Activated T-cell treated with anti-CD3 and anti-CD28 coated beads for 1 hour (primary cell): ENCODE measurements around the gene TBL3.
A peak's percentile ranks its signal among the peaks of the same experiment; 100 is the strongest.

ENCODE experiments used
- DNase-seq: peaks from one replicate; pipeline ENCODE4 v3.0.0-alpha.2; 2020; ENCODE audit warnings: low read depth

TBL3 gene

DNA sequence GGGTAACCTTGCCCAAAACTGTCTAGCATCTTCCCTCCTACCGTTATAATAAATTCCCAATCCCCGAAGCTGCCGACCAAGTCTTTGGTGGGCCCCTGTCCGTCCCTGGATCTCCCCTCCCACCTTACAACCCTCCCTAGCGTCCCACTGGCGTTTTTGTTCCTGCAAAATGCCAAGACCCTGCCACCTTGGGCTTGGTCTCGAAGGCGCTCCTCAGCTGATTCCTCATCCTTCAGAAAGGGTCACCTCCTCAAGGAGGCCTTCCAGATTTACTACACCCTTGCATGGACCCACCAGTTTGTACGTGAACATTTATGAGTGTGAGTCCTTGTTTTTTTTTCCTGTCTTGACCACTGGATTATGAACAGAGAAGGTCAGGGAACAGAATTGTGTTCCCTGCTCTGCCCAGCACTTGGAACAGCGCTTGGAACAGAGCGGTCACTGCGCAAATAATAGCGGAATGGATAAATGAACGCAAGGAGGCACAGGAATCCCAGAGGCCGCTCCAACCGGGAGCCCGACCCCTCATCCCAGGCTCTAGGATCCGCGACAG is 11.2 kb downstream of the TBL3 start:
- DNase-seq = no peak

DNA sequence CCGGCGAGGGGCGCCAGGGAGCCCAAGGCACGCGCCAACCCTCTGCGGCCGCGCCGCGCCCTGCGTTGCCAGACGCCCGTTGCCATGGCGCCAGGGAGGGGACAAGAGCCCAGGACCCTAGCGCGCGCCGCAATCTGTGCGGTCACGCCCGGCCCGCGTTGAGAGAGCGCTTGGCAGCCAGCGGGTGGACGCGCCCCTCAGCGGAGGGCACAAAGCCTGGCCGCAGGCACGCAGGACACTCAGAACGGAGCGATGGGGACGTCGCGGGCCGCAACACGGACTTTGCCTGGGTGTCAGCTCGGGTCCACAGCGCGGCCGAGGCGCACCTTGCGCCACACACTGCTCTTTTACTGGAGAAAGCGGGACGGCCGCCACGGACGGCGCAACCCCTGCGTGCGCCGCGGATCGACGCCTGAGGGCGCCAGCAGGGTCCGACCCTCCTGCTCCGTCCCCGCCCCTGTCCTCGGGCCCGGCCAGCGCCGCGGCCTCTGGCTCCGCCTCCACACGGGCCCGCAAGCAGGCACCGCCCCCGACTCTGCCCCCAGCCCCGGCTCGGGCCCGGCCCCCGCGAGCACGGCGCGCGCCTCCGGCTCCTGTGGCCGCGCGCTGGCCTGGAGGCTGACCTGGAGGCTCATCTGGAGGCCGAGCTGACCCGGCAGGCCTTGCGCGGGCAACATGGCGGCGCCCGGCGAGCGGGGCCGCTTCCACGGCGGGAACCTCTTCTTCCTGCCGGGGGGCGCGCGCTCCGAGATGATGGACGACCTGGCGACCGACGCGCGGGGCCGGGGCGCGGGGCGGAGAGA is 11.9 kb downstream of the TBL3 start, which contains the start of gene GFER:
TSS of gene GFER (plus strand) at position 650 of the 803 bp plus-strand sequence. CDS start at position 676, 26 bp downstream.
- DNase-seq = peak; percentile 40

- DNase-seq = no peak
Measured at GRCh38 chr16:1984347-1985225, 12.7 kb downstream of the TBL3 start.

GRCh38 chr16:1985466-1986150 is 13.8 kb downstream of the TBL3 start:
- DNase-seq = no peak

DNA sequence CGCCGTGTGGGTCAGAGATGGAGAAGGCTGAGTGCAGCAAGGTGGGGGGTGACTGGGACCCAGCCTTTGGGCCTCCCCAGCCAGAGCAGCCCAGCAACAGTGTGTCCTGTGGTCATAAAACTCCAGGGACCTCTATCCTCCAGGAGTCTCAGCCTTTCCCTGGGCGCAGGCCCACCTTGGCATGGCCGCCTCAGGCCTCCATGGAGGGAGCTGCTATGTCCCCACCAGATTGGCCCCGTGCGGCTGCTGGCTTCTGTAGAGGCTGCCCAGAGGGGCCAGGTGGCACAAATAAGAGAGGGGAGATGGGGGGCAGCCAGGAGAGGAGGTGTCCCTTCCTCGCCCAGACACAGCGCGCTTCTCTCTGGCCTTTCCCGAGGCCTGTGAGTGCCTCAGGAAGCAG is 15.3 kb downstream of the TBL3 start:
- DNase-seq = no peak

DNA sequence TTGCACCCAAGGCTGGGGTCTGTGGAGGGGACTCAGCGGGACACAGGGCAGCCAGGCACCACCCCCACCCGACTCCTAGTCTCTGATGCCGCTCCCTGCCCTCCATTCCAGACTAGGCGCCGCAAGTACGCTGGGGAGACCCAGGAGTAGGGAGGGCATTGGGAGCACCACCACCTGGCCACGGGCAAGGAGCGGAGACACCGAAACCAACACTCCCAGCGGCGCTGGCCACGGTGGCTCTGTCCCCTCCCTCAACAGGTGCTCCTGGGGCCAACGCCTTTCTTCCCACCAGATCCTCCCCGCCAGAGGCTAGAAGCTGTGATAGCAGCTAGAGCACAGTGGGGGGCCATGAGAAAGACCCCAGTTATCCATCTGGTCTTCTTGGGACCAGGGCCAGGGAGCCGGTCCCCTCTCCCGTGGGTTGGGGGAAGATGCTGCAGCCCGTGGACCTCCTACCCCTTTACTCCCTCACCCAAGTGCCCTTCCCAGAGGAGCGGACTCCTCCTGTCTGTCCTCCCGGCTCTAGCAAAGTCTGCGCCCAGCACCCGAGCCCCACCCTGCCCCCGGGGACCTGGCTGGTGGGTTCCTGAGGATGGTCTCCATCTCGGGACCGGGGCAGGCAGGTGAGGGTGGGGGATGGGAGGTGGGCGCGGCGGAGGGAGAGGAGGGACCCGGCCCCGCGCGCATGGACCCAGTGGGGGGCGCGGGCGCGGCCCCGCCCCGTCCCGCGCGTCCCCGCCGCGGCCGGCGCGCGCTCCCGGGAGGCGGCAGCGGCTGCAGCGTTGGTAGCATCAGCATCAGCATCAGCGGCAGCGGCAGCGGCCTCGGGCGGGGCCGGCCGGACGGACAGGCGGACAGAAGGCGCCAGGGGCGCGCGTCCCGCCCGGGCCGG is 17.6 kb downstream of the TBL3 start, which contains the start of gene SYNGR3:
TSS of gene SYNGR3 (plus strand) at position 762 of the 892 bp plus-strand sequence. CDS start 133 bp downstream, outside the sequence.
- DNase-seq = no peak

DNA sequence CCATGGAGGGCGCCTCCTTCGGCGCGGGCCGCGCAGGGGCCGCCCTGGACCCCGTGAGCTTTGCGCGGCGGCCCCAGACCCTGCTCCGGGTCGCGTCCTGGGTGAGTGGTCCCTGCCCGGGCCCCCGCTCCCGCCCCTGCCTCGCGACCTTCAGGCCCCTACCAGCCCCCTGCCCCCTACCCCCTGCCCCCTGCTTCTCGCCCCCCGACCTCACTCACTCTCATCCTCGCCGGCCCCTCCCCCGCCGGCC is 18.2 kb downstream of the TBL3 start:
- no peak for DNase-seq

DNA sequence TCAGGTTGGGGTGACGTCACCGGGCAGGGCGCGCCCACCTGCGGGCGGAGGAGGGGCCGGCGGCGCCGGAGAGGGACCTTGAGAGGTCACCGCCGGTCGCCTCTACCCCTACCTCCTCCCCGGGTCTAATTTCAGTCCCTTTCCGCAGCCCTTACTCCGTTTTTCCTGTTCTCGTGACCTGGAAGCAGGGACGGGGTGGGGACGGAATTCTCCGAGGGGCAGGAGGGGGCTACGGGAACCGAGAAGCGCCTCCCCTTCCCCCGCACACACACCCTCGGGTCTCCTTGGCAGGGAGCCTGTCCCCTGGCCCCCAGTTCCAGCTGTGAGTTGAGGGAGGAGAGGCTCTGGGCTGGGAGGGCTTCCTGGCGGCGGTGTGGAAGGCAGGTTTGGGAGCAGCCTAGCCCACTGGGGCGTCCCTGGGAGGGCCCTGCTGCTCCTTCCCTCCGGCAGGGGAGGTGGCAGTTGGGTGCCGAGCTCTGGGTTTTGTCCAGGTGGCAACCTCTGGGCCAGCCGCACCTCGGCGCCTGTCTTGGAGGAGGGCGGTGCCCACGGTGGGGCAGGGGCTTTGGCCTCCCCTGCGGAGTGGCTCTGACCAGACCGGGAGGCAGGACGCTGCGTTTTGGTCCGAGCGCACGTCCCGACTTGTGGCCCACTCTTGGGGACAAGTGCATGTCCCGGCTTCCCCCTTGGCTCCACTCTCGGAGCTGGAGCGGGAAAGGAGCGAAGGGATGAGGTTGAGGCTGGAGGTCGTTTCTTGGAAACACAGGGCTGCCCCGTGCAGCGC is 18.7 kb downstream of the TBL3 start:
- no peak for DNase-seq

DNA sequence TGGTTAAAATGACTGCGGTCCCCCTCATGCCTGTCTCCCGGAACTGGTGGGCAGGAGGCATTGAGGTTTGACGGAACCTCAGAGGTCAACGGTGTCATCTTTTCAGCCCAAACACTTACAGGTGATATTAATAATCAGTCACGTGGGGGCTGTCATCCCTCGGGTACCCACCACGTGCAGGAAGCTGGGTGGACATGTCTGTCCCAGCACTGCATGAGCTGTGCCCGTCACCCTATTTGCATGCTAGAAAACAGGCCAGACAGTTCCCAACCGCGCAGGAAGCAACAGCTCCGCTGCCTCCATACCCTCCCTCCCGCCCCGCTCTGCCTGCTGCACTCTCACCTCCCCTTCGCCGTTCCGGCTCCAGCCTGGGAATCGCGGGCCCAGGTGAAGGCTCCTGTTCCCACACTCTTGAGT is 19.3 kb downstream of the TBL3 start:
- peak; percentile 35 for DNase-seq

- DNase-seq = no peak
Measured at GRCh38 chr16:1991588-1991947, 19.7 kb downstream of the TBL3 start.

DNA sequence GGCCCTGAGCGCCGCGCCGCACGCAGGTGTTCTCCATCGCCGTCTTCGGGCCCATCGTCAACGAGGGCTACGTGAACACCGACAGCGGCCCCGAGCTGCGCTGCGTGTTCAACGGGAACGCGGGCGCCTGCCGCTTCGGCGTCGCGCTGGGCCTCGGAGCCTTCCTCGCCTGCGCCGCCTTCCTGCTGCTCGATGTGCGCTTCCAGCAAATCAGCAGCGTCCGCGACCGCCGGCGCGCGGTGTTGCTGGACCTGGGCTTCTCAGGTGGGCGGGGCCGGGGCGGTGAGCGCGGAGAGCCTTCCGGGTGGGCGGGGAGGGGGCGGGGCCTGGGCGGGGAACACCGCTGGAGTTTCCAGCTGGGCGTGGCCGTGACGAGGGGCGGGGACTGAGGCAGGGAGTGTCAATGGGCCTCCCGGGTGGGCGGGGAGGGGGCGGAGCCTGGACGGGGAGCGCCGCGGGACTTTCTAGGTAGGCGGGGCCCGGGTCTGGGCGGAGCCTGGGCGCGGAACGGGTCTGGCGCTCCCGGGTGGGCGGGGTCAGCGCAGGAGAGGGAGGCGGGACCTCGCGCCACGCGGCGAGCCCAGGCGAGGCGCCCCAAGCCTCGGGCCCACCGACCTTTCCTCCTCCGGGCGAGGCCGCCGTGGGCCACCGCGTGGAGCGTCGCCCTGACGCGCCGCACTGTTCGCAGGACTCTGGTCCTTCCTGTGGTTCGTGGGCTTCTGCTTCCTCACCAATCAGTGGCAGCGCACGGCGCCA is 20.3 kb downstream of the TBL3 start:
- peak; percentile 99 for DNase-seq

DNA sequence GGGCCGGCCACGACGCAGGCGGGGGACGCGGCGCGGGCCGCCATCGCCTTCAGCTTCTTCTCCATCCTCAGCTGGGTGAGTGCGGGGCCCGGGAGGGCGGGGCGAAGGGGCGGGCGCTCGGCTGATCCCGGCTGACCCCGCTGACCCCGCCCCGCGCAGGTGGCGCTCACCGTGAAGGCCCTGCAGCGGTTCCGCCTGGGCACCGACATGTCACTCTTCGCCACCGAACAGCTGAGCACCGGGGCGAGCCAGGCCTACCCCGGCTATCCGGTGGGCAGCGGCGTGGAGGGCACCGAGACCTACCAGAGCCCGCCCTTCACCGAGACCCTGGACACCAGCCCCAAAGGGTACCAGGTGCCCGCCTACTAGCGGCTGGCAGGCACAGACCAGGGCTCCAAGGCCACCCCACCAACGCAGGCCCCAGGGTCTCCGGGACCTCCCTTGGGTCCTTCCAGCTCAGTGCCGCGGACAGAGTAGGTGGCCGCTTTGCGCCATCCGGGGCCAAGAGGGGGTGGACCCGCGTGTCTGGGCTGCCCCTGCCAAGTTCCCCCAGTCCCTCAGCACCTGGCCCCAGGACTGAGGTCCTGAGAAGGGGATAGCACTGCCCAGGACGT is 21.0 kb downstream of the TBL3 start:
- DNase-seq = no peak

- no peak for DNase-seq
Measured at GRCh38 chr16:1993731-1994131, 21.9 kb downstream of the TBL3 start.

DNA sequence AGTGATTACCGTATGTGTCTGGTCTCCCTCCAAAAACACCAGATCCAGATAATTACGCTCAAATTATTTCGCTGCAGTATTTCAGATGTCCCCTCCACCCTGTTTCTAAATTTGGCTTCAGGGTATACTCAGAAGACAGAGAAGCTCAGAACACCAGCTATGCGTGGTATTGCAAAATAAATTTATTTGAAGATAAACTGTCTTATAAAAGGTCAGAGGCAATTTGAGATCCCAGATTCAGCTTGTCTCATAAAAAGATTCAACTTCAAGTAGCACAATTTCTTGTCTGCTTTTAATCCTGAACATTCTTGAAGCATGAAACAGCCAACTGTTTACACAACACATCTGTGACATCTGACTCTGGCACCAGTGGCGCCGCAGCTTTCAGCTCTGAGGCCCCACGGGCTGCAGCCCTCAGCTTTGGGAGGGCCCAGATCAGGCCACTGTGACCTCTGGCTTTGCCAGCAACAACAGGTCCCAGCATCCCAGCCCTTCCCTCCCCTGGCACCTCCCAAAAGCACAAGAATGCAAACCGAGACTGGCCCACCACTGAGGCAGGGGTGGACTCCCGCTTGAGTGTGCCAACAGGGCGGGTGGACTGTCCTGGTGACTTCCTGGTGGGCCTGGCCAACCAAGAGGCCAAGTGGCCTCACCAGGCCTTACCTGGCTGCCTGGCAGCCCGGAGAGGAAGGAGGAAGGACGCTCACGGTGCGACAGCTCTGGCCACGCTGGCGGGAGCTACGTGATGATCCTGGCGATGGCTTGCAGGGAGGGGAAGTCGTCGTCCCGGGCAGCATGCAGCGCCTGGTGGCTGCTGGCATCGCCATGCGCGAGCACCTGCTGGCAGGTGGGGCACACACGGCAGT is 25.9 kb downstream of the TBL3 start:
- no peak for DNase-seq

DNA sequence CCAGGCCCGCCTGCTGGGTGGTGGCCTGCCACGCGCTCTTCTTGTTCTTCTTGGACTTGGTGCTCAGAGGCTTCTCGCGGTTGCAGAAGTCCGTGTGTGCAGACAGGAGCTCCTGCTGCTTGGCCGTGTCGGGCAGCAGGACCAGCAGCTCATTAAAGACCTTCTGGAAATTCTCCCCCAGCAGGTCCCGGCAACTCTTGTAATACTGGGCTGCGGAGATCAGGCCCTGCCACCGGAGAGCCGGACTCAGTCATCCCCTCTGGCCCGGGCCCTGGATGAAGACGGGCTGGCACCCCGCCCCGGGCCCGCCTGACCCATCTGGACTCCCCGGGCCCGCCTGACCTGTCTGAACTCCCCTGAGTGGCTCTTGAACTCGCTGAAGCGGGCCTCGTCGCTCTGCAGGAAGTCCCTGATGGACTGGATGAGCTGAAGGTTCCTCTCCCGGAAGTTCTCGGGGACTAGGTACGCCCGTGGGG is 26.5 kb downstream of the TBL3 start:
- no peak for DNase-seq

GRCh38 chr16:1998852-1999801 is 27.3 kb downstream of the TBL3 start:
- no peak for DNase-seq
